Left renal pelvis (tissue), 4 donors: ENCODE data around the gene TMEM266. TPM values are rescaled to one million over a fixed set of nuclear protein-coding genes. Genes with fewer than 3 reads are reported as not detected.
"Not testable (repeated sequence)": the region's sequence is repeated elsewhere in the genome, so short reads cannot be mapped to it uniquely, and the experiment has no call there.

Experiments
- DNase-seq, 4 donors: peaks; one replicate each; pipeline ENCODE4 v3.0.0-alpha.2; 2013; ENCODE audit warnings: low read depth in 4 of 4, low spot score in 3 of 4
- polyA plus RNA-seq, 4 donors: library from polyadenylated mRNA; unstranded; fragments of 120-200 nt; gene quantifications; one replicate each; pipeline ENCODE4 v1.2.1, GENCODE V29; 2013; ENCODE audit not compliant: insufficient read length in 4 of 4

Gene TMEM266
- polyA plus RNA-seq = 10 to 100 TPM in 3 of 4 donors, under 1 TPM in 1; 0.78 to 14.0 (median 11.0) TPM

GRCh38 chr15:76059320-76060117, at the start of gene TMEM266:
TMEM266 (plus strand) TSS chr15:76059985; CDS start chr15:76134264, 74,279 bp downstream.
- peak in 2 of 4 donors; percentile 21 to 57 for DNase-seq

GRCh38 chr15:76010613-76011012, 49.2 kb upstream of the TMEM266 start:
- no peak for DNase-seq

- no peak for DNase-seq
Measured at GRCh38 chr15:76011627-76012551, 47.9 kb upstream of the TMEM266 start, which contains the start of gene NRG4. NRG4 (minus strand) TSS chr15:76012424; CDS start chr15:76011230, 1,194 bp downstream.

- DNase-seq = not testable (repeated sequence)
Measured at GRCh38 chr15:76013470-76013869, 46.3 kb upstream of the TMEM266 start.

GRCh38 chr15:76024021-76024768, 35.6 kb upstream of the TMEM266 start:
- DNase-seq = no peak

- DNase-seq = no peak
Measured at GRCh38 chr15:76032046-76032445, 27.7 kb upstream of the TMEM266 start.

GRCh38 chr15:76033438-76033837, 26.3 kb upstream of the TMEM266 start:
- no peak for DNase-seq

- no peak for DNase-seq
Measured at GRCh38 chr15:76034111-76034510, 25.7 kb upstream of the TMEM266 start.

- no peak for DNase-seq
Measured at GRCh38 chr15:76035593-76035992, 24.2 kb upstream of the TMEM266 start.

GRCh38 chr15:76038512-76038911, 21.3 kb upstream of the TMEM266 start:
- DNase-seq = no peak

- not testable (repeated sequence) for DNase-seq
Measured at GRCh38 chr15:76054201-76054600, 5.6 kb upstream of the TMEM266 start.

- no peak for DNase-seq
Measured at GRCh38 chr15:76056931-76057330, 2.9 kb upstream of the TMEM266 start.

GRCh38 chr15:76057332-76058000, 2.3 kb upstream of the TMEM266 start:
- no peak for DNase-seq

- DNase-seq = no peak
Measured at GRCh38 chr15:76058714-76059319, 968 bp upstream of the TMEM266 start.

- DNase-seq = no peak
Measured at GRCh38 chr15:76060118-76060989, 569 bp downstream of the TMEM266 start.

GRCh38 chr15:76061700-76062099, 1.9 kb downstream of the TMEM266 start:
- no peak for DNase-seq

- DNase-seq = no peak
Measured at GRCh38 chr15:76062286-76062685, 2.5 kb downstream of the TMEM266 start.

- no peak for DNase-seq
Measured at GRCh38 chr15:76064375-76064774, 4.6 kb downstream of the TMEM266 start.

GRCh38 chr15:76065245-76065644, 5.5 kb downstream of the TMEM266 start:
- DNase-seq = no peak
